ENCODE results near the gene GDF15.

DNA sequence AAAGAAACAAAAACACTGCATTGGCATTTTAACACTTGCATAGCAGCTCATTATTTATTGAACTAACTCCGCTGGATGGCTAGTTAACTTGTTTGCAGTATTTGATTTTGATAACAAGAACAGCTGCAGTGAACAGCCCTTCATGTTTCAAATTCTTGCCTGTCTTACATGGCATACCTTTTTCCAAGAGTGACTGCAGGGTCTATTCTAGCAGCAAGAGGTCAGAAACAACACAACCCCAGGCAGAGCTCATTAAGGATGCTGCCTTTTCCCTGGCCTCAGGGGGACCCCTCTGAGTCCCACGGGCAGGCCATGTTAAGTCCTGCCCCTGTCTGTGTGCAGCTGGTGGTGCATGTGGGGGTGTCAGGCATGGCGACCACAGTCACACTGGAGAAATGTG is 28.9 kb upstream of the GDF15 start:
- TF ChIP-seq CTCF (IDR thresholded peaks at IDR 0.05 in 4 of 5, conservative IDR thresholded peaks at IDR 0.05 in 1 of 5) = no peak
- no peak for TF ChIP-seq POLR2A (IDR thresholded peaks at IDR 0.05)
